GM10266 (cell line): ENCODE measurements around the gene PADI4.

Experiments used
- DNase-seq: peaks from one replicate; pipeline ENCODE4 v3.0.0; 2012; ENCODE audit errors: extremely low spot score
- CTCF ChIP-seq: IDR thresholded peaks from 2 replicates; pipeline ENCODE4 v1.5.1; 2012; ENCODE audit warnings: mild to moderate bottlenecking, low read depth; ENCODE audit not compliant: control insufficient read depth, insufficient read depth; ENCODE audit errors: missing control alignments

PADI4 gene

GRCh38 chr1:17274186-17275170 lies 33.5 kb upstream of the PADI4 start:
- DNase-seq = peak; percentile 67
- TF ChIP-seq CTCF = peak; percentile 73

- no peak for TF ChIP-seq CTCF
- DNase-seq = no peak
Observed at GRCh38 chr1:17276568-17276967, 31.4 kb upstream of the PADI4 start.

GRCh38 chr1:17277511-17278159 lies 30.4 kb upstream of the PADI4 start:
- no peak for DNase-seq
- no peak for TF ChIP-seq CTCF

- DNase-seq = no peak
- TF ChIP-seq CTCF = no peak
Observed at GRCh38 chr1:17278996-17279830, 28.8 kb upstream of the PADI4 start.

- no peak for DNase-seq
- TF ChIP-seq CTCF = no peak
Observed at GRCh38 chr1:17280436-17280835, 27.6 kb upstream of the PADI4 start.

GRCh38 chr1:17280894-17281293 lies 27.1 kb upstream of the PADI4 start:
- DNase-seq = no peak
- TF ChIP-seq CTCF = no peak
